ENCODE results near the gene DUSP6. TPM values are rescaled to one million over a fixed set of nuclear protein-coding genes. Genes with fewer than 3 reads are reported as not detected.

DUSP6 gene
- 68.9 and 75.1 TPM in 2 replicates for total RNA-seq

- TF ChIP-seq CTCF (IDR thresholded peaks at IDR 0.05; ENCODE audit: insufficient read depth, low read depth, low read length) = no peak
- peak; percentile 100 for DNase-seq (ENCODE audit: low read depth)
- H3K4me3 ChIP-seq (ENCODE audit: low read depth, low read length) = peak within 1 kb of the TSS; percentile 96
Measured at GRCh38 chr12:89352492-89353187, at the start of gene DUSP6. DUSP6 (minus strand) TSS chr12:89352501; CDS start chr12:89352039, 462 bp downstream.

- DNase-seq (ENCODE audit: low read depth) = no peak
- TF ChIP-seq CTCF (IDR thresholded peaks at IDR 0.05; ENCODE audit: insufficient read depth, low read depth, low read length) = no peak
- H3K4me3 ChIP-seq (ENCODE audit: low read depth, low read length) = no peak overlapping the region
Measured at GRCh38 chr12:89401433-89402058, 49.2 kb upstream of the DUSP6 start.

GRCh38 chr12:89400415-89400814 lies 48.1 kb upstream of the DUSP6 start:
- no peak overlapping the region for H3K4me3 ChIP-seq (ENCODE audit: low read depth, low read length)
- DNase-seq (ENCODE audit: low read depth) = no peak
- no peak for TF ChIP-seq CTCF (IDR thresholded peaks at IDR 0.05; ENCODE audit: insufficient read depth, low read depth, low read length)

- DNase-seq (ENCODE audit: low read depth) = no peak
- no peak overlapping the region for H3K4me3 ChIP-seq (ENCODE audit: low read depth, low read length)
- TF ChIP-seq CTCF (IDR thresholded peaks at IDR 0.05; ENCODE audit: insufficient read depth, low read depth, low read length) = no peak
Measured at GRCh38 chr12:89395712-89396111, 43.4 kb upstream of the DUSP6 start.

- H3K4me3 ChIP-seq (ENCODE audit: low read depth, low read length) = no peak overlapping the region
- no peak for TF ChIP-seq CTCF (IDR thresholded peaks at IDR 0.05; ENCODE audit: insufficient read depth, low read depth, low read length)
- DNase-seq (ENCODE audit: low read depth) = peak; percentile 91
Measured at GRCh38 chr12:89393551-89394121, 41.3 kb upstream of the DUSP6 start.

GRCh38 chr12:89392391-89392790 lies 40.1 kb upstream of the DUSP6 start:
- DNase-seq (ENCODE audit: low read depth) = no peak
- H3K4me3 ChIP-seq (ENCODE audit: low read depth, low read length) = no peak overlapping the region
- no peak for TF ChIP-seq CTCF (IDR thresholded peaks at IDR 0.05; ENCODE audit: insufficient read depth, low read depth, low read length)

Measured in fibroblast of villous mesenchyme (primary cell).